GM12878 (cell line): ENCODE results near the gene SYNPR. TPM values are rescaled to one million over a fixed set of nuclear protein-coding genes. Genes with fewer than 3 reads are reported as not detected.

Experiments
- ATAC-seq: fragments of 200-7000 bp; cut with Tn5 transposase; 3 replicates; pipeline ENCODE4 v1.9.1; 2020; ENCODE audit warnings: mild to moderate bottlenecking, moderate library complexity
- BruUV-seq: library from RNA; stranded (reverse); fragments of 400-500 nt; replicated peaks from 2 replicates; lab custom pipeline; 2021; lab: Mats Ljungman, UMichigan
- CTCF ChIA-PET: fragments of 300-600 bp; sonication (Branson Sonifier 250); formaldehyde crosslinking; extraction: SDS; loops from one replicate; lab custom pipeline; 2021; ENCODE audit warnings: inconsistent platforms; lab: Yijun Ruan, JAX
- POLR2A ChIA-PET: fragments of 350-600 bp; formaldehyde crosslinking; extraction: SDS; loops from one replicate; lab custom pipeline; 2021; ENCODE audit warnings: inconsistent platforms; lab: Charles Lee
- RAD21 ChIA-PET: fragments of 300-600 bp; sonication (Branson Sonifier 250); formaldehyde crosslinking; loops from one replicate; lab custom pipeline; 2023; ENCODE audit warnings: antibody characterized with exemption; ENCODE audit not compliant: unreplicated experiment; lab: Charles Lee
- SMC1A ChIA-PET: fragments of 300-600 bp; sonication (Branson Sonifier 250); formaldehyde crosslinking; loops from one replicate; lab custom pipeline; 2023; ENCODE audit not compliant: unreplicated experiment, uncharacterized antibody; lab: Charles Lee
- DNase-seq: peaks from one replicate; pipeline ENCODE4 v3.0.0-alpha.2; 2011; ENCODE audit warnings: low read depth, low spot score
- FAIRE-seq: peaks from 3 replicates; lab custom pipeline; 2011; peaks lifted over from hg19 to GRCh38; lab: Jason Lieb, UNC
- H2AFZ ChIP-seq: 2 replicates; pipeline ENCODE4 v1.6.0; 2011; ENCODE audit warnings: low read depth, low read length, control low read depth; ENCODE audit not compliant: control insufficient read depth
- H3K27ac ChIP-seq: 2 replicates; pipeline ENCODE4 v1.5.1; 2011; ENCODE audit warnings: control low read depth; ENCODE audit not compliant: control insufficient read depth, insufficient read depth
- H3K27me3 ChIP-seq, 2 experiments: replicated peaks in 1 of 2; 2 replicates each; pipeline versions ENCODE4 v1.6.0 to v1.6.1; 2011; ENCODE audit warnings: low read length in 1 of 2; ENCODE audit not compliant: control insufficient read depth in 2 of 2, insufficient read depth in 2 of 2
- H3K36me3 ChIP-seq, 2 experiments: 2 replicates each; pipeline ENCODE4 v1.5.1; 2011; ENCODE audit warnings: low read length in 1 of 2; ENCODE audit not compliant: control insufficient read depth in 2 of 2, insufficient read depth in 2 of 2
- H3K4me1 ChIP-seq: 2 replicates; pipeline ENCODE4 v1.6.1; 2011; ENCODE audit warnings: mild to moderate bottlenecking, low read length, moderate library complexity, mixed read lengths; ENCODE audit not compliant: control insufficient read depth, insufficient read depth
- H3K4me2 ChIP-seq: 2 replicates; pipeline ENCODE4 v1.6.0; 2011; ENCODE audit warnings: control low read depth; ENCODE audit not compliant: control insufficient read depth, insufficient read depth
- H3K4me3 ChIP-seq: fragments of 200-600 bp; sonication (generic); 2 replicates; pipeline ENCODE4 v1.5.1; 2016
- H3K79me2 ChIP-seq: 2 replicates; pipeline ENCODE4 v1.6.0; 2011; ENCODE audit warnings: low read length; ENCODE audit not compliant: control insufficient read depth, insufficient read depth
- H3K9ac ChIP-seq: 2 replicates; pipeline ENCODE4 v1.8.0; 2011; ENCODE audit warnings: low read length, control low read depth, mixed read lengths; ENCODE audit not compliant: control insufficient read depth, insufficient read depth
- H3K9me3 ChIP-seq: replicated peaks from 3 replicates; pipeline ENCODE4 v1.5.1; 2011; ENCODE audit warnings: mild to moderate bottlenecking, low read length; ENCODE audit not compliant: control insufficient read depth, insufficient read depth
- H4K20me1 ChIP-seq: 2 replicates; pipeline ENCODE4 v1.6.0; 2011; ENCODE audit not compliant: control insufficient read depth, insufficient read depth
- CHD2 ChIP-seq: IDR thresholded peaks from 2 replicates; pipeline ENCODE4 v1.6.1; 2011; ENCODE audit warnings: low read depth, low read length, improper control_type of control experiment, borderline replicate concordance
- E2F4 ChIP-seq: IDR thresholded peaks from 2 replicates; pipeline ENCODE4 v1.6.1; 2012; ENCODE audit warnings: low read depth, low read length, improper control_type of control experiment
- FOS ChIP-seq: IDR thresholded peaks from 3 replicates; pipeline ENCODE4 v1.6.1; 2011; ENCODE audit warnings: borderline replicate concordance; ENCODE audit not compliant: insufficient read length; ENCODE audit errors: extremely low read depth
- HDAC2 ChIP-seq: fragments of 200-600 bp; sonication (generic); IDR thresholded peaks from 2 replicates; pipeline ENCODE4 v1.6.1; 2017
- MXI1 ChIP-seq: fragments of 150-350 bp; IDR thresholded peaks from 2 replicates; pipeline ENCODE4 v1.6.1; 2011; ENCODE audit warnings: low read depth, mild to moderate bottlenecking, inconsistent platforms, low read length, improper control_type of control experiment
- NBN ChIP-seq: fragments of 450-650 bp; IDR thresholded peaks from 2 replicates; pipeline ENCODE4 v1.6.1; 2016
- NFYA ChIP-seq: IDR thresholded peaks from 2 replicates; pipeline ENCODE4 v1.6.1; 2011; ENCODE audit warnings: low read depth, mild to moderate bottlenecking, low read length, improper control_type of control experiment, borderline replicate concordance
- RAD21 ChIP-seq: IDR thresholded peaks from 2 replicates; pipeline ENCODE4 v1.6.1; 2011; ENCODE audit warnings: mild to moderate bottlenecking, low read depth, low read length, moderate library complexity; ENCODE audit not compliant: insufficient read depth
- RUNX3 ChIP-seq: IDR thresholded peaks from 2 replicates; pipeline ENCODE4 v1.6.1; 2012; ENCODE audit warnings: low read length, inconsistent platforms
- SIX5 ChIP-seq: IDR thresholded peaks from 2 replicates; pipeline ENCODE4 v1.6.1; 2011; ENCODE audit warnings: mild to moderate bottlenecking, low read depth, low read length, moderate library complexity; ENCODE audit not compliant: severe bottlenecking
- SMC3 ChIP-seq: IDR thresholded peaks from 2 replicates; pipeline ENCODE4 v1.6.1; 2011; ENCODE audit warnings: low read length, improper control_type of control experiment, borderline replicate concordance
- SREBF1 ChIP-seq: IDR thresholded peaks from 2 replicates; pipeline ENCODE4 v1.6.1; 2012; ENCODE audit warnings: mild to moderate bottlenecking, low read length
- ZNF24 ChIP-seq: fragments of 450-650 bp; IDR thresholded peaks from 2 replicates; pipeline ENCODE4 v1.6.1; 2017; ENCODE audit warnings: antibody characterized with exemption, mild to moderate bottlenecking
- ZNF687 ChIP-seq: fragments of 450-650 bp; IDR thresholded peaks from 2 replicates; pipeline ENCODE4 v1.6.1; 2017; ENCODE audit warnings: mild to moderate bottlenecking, moderate library complexity
- WGBS: methylation state at CpG from one replicate; pipeline ENCODE4 v1.1.6; 2016; ENCODE audit warnings: low lambda C conversion rate; ENCODE audit not compliant: insufficient replicate concordance, insufficient coverage; ENCODE audit errors: missing lambda C conversion rate; 5-methylcytosine and 5-hydroxymethylcytosine counted together
- in situ Hi-C: fragments of 300-500 bp; cut with MboI; formaldehyde crosslinking; loops from 9 replicates; pipeline ENCODE4 v1.14.3; 2018; ENCODE audit warnings: mixed read lengths
- intact Hi-C: fragments of 100-400 bp; cut with micrococcal nuclease; formaldehyde crosslinking; loops from one replicate; pipeline ENCODE4 v1.14.2; 2022; ENCODE audit not compliant: unreplicated experiment
- polyA plus RNA-seq, 11 experiments: library from polyadenylated mRNA; depleted of rRNA in 4 of 11; unstranded in 6 of 11; stranded (reverse) in 5 of 11; fragments of >200 nt; fragmentation: Nextera tagmentation in 4 of 11; fragmentation: Illumina TruSeq in 1 of 11; extraction: Ambion mirVana in 4 of 11; extraction: Trizol in 1 of 11; gene quantifications; 1 replicate in 1 of 11; 2 replicates in 10 of 11; pipeline versions ENCODE4 v1.2.1 to v1.2.3, GENCODE V29; 2011 to 2016; ENCODE audit warnings: inconsistent platforms in 2 of 11, missing spikeins in 2 of 11, low read depth in 1 of 11
- total RNA-seq, 4 experiments: library from RNA; depleted of rRNA in 3 of 4; stranded (reverse); fragments of >200 nt in 3 of 4; fragmentation: Illumina TruSeq in 1 of 4; extraction: Trizol in 1 of 4; gene quantifications; 2 replicates each; pipeline versions ENCODE4 v1.2.1 to v1.2.3, GENCODE V29; 2013 to 2021

SYNPR gene
- total and polyA plus RNA-seq, 10 of the 15 experiments (the other 5 are each of a cell fraction or from before 2014, with no cell fraction given): not detected

- in situ Hi-C loops (no loop called here), intact Hi-C loops (no loop called here)
- H2AFZ ChIP-seq: no peak overlapping the region
- WGBS: 54% methylated on average over 1 of the region's 1 CpG
- no peaks in the 10 kb centered on the region for H3K79me2 ChIP-seq
- no peaks in the 10 kb centered on the region for H4K20me1 ChIP-seq
- H3K36me3 ChIP-seq: no peaks in the 10 kb centered on the region
- ATAC-seq (peak; percentile 45; the same call in 2 of the 3 replicates), FAIRE-seq (no peak), DNase-seq (no peak)
- RAD21 ChIA-PET: no interaction called here
- no peaks in the 10 kb centered on the region for H3K9me3 ChIP-seq
- SMC1A ChIA-PET: interaction anchor here (0.7 kb wide), 2 partner anchors 13 to 58 kb away, joined by 3 to 4 read pairs; no protein-coding TSS in a partner anchor
- no TSS peak for BruUV-seq
- H3K27ac ChIP-seq: no peak overlapping the region
- POLR2A ChIA-PET: no interaction called here
- H3K9ac ChIP-seq: no peak overlapping the region
- no peak overlapping the region for H3K4me2 ChIP-seq
- CTCF ChIA-PET: interaction anchor here (1.2 to 1.3 kb wide), 2 partner anchors 156 to 311 kb away, joined by 3 to 5 read pairs; no protein-coding TSS in a partner anchor
- TF ChIP-seq RAD21: 0 out of 2 replicates have a peak, but pooled peaks have one; percentile 6
- no peak for TF ChIP-seq SIX5
- peak; percentile 13; the same call in 1 of the 2 replicates for TF ChIP-seq SMC3
- TF ChIP-seq NFYA: no peak
- no peak overlapping the region for H3K4me3 ChIP-seq
- H3K4me1 ChIP-seq: no peaks in the 10 kb centered on the region
- H3K27me3 ChIP-seq: no peaks in the 10 kb centered on the region
Measured at GRCh38 chr3:63661242-63661641, 383.1 kb downstream of the SYNPR start.

GRCh38 chr3:63662011-63662410 is 383.9 kb downstream of the SYNPR start:
- Histone ChIP-seq H2AFZ (no peak overlapping the region), H3K27ac (no peak overlapping the region), H3K9ac (no peak overlapping the region), H3K36me3 (no peaks in the 10 kb centered on the region), H3K4me3 (no peak overlapping the region), H3K4me1 (no peaks in the 10 kb centered on the region), H3K79me2 (no peaks in the 10 kb centered on the region), H4K20me1 (no peaks in the 10 kb centered on the region), H3K4me2 (no peak overlapping the region), H3K27me3 (no peaks in the 10 kb centered on the region), H3K9me3 (no peaks in the 10 kb centered on the region)
- in situ Hi-C loops: no loop called here
- CTCF ChIA-PET: interaction anchor here (1.3 kb wide), 1 partner anchor 312 kb away, joined by 3 read pairs; no protein-coding TSS in a partner anchor
- intact Hi-C loops: no loop called here
- DNase-seq (no peak), FAIRE-seq (no peak), ATAC-seq (no peak)
- POLR2A ChIA-PET: no interaction called here
- RAD21 ChIA-PET: no interaction called here
- 46% methylated on average over 4 of the region's 4 CpGs for WGBS
- no TSS peak for BruUV-seq
- TF ChIP-seq RUNX3 (no peak), E2F4 (no peak), ZNF687 (no peak), CHD2 (no peak), HDAC2 (no peak), NBN (no peak), ZNF24 (no peak), SIX5 (no peak), MXI1 (no peak), FOS (no peak), SREBF1 (no peak)
- SMC1A ChIA-PET: interaction anchor here (1.1 kb wide), 1 partner anchor 312 kb away, joined by 3 read pairs; no protein-coding TSS in a partner anchor
